Measurements from ENCODE around the gene C8A. TPM values are rescaled to one million over a fixed set of nuclear protein-coding genes. Genes with fewer than 3 reads are reported as not detected.

C8A gene
- total RNA-seq, 1 experiment from 2014 or later = not detected

GRCh38 chr1:56922507-56922906 lies 67.9 kb downstream of the C8A start:
- no peak for DNase-seq (ENCODE audit: extremely low read depth, low read depth)

GRCh38 chr1:56923201-56923600 lies 68.6 kb downstream of the C8A start:
- no peak for DNase-seq (ENCODE audit: extremely low read depth, low read depth)

GRCh38 chr1:56924116-56924515 lies 69.5 kb downstream of the C8A start:
- DNase-seq (ENCODE audit: extremely low read depth, low read depth) = no peak

- no peak for DNase-seq (ENCODE audit: extremely low read depth, low read depth)
Observed at GRCh38 chr1:56925193-56925592, 70.6 kb downstream of the C8A start.

GRCh38 chr1:56927171-56927570 lies 72.6 kb downstream of the C8A start:
- no peak for DNase-seq (ENCODE audit: extremely low read depth, low read depth)

- DNase-seq (ENCODE audit: extremely low read depth, low read depth) = no peak
Observed at GRCh38 chr1:56927986-56928385, 73.4 kb downstream of the C8A start.

GRCh38 chr1:56929492-56929891 lies 74.9 kb downstream of the C8A start:
- no peak for DNase-seq (ENCODE audit: extremely low read depth, low read depth)

- DNase-seq (ENCODE audit: extremely low read depth, low read depth) = no peak
Observed at GRCh38 chr1:56931211-56931610, 76.6 kb downstream of the C8A start.

GRCh38 chr1:56931686-56932085 lies 77.1 kb downstream of the C8A start:
- DNase-seq (ENCODE audit: extremely low read depth, low read depth) = no peak

- no peak for DNase-seq (ENCODE audit: extremely low read depth, low read depth)
Observed at GRCh38 chr1:56933161-56933560, 78.6 kb downstream of the C8A start.

GRCh38 chr1:56933606-56934005 lies 79.0 kb downstream of the C8A start:
- no peak for DNase-seq (ENCODE audit: extremely low read depth, low read depth)

- no peak for DNase-seq (ENCODE audit: extremely low read depth, low read depth)
Observed at GRCh38 chr1:56934430-56935060, 79.9 kb downstream of the C8A start.

- DNase-seq (ENCODE audit: extremely low read depth, low read depth) = no peak
Observed at GRCh38 chr1:56938646-56939045, 84.0 kb downstream of the C8A start.

GRCh38 chr1:56939209-56939608 lies 84.6 kb downstream of the C8A start:
- no peak for DNase-seq (ENCODE audit: extremely low read depth, low read depth)

- DNase-seq (ENCODE audit: extremely low read depth, low read depth) = no peak
Observed at GRCh38 chr1:56940039-56940438, 85.4 kb downstream of the C8A start.

GRCh38 chr1:56948403-56949023 lies 93.9 kb downstream of the C8A start:
- DNase-seq (ENCODE audit: extremely low read depth, low read depth) = no peak

- DNase-seq (ENCODE audit: extremely low read depth, low read depth) = no peak
Observed at GRCh38 chr1:56952501-56952900, 97.9 kb downstream of the C8A start.

GRCh38 chr1:56953386-56953785 lies 98.8 kb downstream of the C8A start:
- DNase-seq (ENCODE audit: extremely low read depth, low read depth) = no peak

GRCh38 chr1:56954664-56955063 lies 100.1 kb downstream of the C8A start:
- DNase-seq (ENCODE audit: extremely low read depth, low read depth) = no peak

GRCh38 chr1:56957931-56958330 lies 103.3 kb downstream of the C8A start:
- no peak for DNase-seq (ENCODE audit: extremely low read depth, low read depth)

GRCh38 chr1:56958526-56958925 lies 103.9 kb downstream of the C8A start:
- DNase-seq (ENCODE audit: extremely low read depth, low read depth) = no peak

- no peak for DNase-seq (ENCODE audit: extremely low read depth, low read depth)
Observed at GRCh38 chr1:56961426-56961825, 106.8 kb downstream of the C8A start.

- DNase-seq (ENCODE audit: extremely low read depth, low read depth) = no peak
Observed at GRCh38 chr1:56963667-56964066, 109.1 kb downstream of the C8A start.
